Stimulated activated effector memory CD8-positive, alpha-beta T cell treated with anti-CD3 and anti-CD28 coated beads, Interleukin-12 subunit alpha, Interleukin-12 subunit beta, amount 100 ng/mL, for 72 hours (primary cell): ENCODE data around the gene KCNQ5.
"Not testable (repeated sequence)": the region's sequence is repeated elsewhere in the genome, so short reads cannot be mapped to it uniquely, and the experiment has no call there.

Source experiments
- ATAC-seq: fragments of 150-1000 bp; cut with Tn5 transposase; 2 replicates; pipeline ENCODE4 v1.10.0; 2021
- DNase-seq, 2 donors: peaks; one replicate each; pipeline ENCODE4 v3.0.0; 2021 to 2022; ENCODE audit warnings: low spot score in 2 of 2
- H3K27ac Mint-ChIP-seq: one replicate; pipeline ENCODE4 v1.8.0; 2022; ENCODE audit warnings: mild to moderate bottlenecking, mixed read lengths
- H3K36me3 Mint-ChIP-seq: one replicate; pipeline ENCODE4 v1.8.0; 2022; ENCODE audit warnings: mild to moderate bottlenecking, mixed read lengths
- H3K4me1 Mint-ChIP-seq: one replicate; pipeline ENCODE4 v1.8.0; 2022; ENCODE audit warnings: mixed read lengths
- H3K4me3 Mint-ChIP-seq: one replicate; pipeline ENCODE4 v1.8.0; 2022; ENCODE audit warnings: mild to moderate bottlenecking, mixed read lengths
- H3K9me3 Mint-ChIP-seq: one replicate; pipeline ENCODE4 v1.8.0; 2022; ENCODE audit warnings: mixed read lengths

The KCNQ5 gene

GRCh38 chr6:73169111-73169510 is 547.2 kb downstream of the KCNQ5 start:
- H3K27ac Mint-ChIP-seq = no peak overlapping the region
- ATAC-seq (no peak), DNase-seq (no peak)
- H3K36me3 Mint-ChIP-seq = no peaks in the 10 kb centered on the region
- H3K9me3 Mint-ChIP-seq = no peaks in the 10 kb centered on the region
- no peaks in the 10 kb centered on the region for H3K4me1 Mint-ChIP-seq
- H3K4me3 Mint-ChIP-seq = no peak overlapping the region

GRCh38 chr6:73169633-73170032 is 547.8 kb downstream of the KCNQ5 start:
- Mint-ChIP-seq H3K9me3 (no peaks in the 10 kb centered on the region), H3K27ac (no peak overlapping the region), H3K36me3 (no peaks in the 10 kb centered on the region), H3K4me1 (no peaks in the 10 kb centered on the region), H3K4me3 (no peak overlapping the region)
- DNase-seq (no peak), ATAC-seq (no peak)

DNA sequence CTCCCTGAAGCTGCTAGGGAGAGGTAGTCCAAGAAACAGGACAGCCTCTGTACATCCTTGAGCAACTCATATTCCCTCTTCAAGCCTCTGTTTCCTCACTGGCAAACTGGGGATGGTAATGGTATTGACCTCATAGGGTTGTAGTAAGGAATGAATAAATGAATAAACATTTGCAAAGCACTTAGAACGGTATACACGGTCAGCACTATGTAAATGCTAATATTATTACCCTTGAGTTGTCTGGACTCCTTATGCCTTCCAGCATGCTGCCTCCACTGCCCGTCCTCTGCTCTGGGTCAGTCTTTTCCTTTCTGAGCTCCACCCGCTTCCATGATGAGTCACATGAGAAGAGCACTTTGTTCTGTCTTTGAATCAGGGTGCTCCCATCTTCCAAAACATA is 552.8 kb downstream of the KCNQ5 start:
- DNase-seq (no peak), ATAC-seq (no peak)
- Mint-ChIP-seq H3K4me1 (no peaks in the 10 kb centered on the region), H3K4me3 (no peak overlapping the region), H3K9me3 (no peaks in the 10 kb centered on the region), H3K36me3 (no peaks in the 10 kb centered on the region), H3K27ac (no peak overlapping the region)

DNA sequence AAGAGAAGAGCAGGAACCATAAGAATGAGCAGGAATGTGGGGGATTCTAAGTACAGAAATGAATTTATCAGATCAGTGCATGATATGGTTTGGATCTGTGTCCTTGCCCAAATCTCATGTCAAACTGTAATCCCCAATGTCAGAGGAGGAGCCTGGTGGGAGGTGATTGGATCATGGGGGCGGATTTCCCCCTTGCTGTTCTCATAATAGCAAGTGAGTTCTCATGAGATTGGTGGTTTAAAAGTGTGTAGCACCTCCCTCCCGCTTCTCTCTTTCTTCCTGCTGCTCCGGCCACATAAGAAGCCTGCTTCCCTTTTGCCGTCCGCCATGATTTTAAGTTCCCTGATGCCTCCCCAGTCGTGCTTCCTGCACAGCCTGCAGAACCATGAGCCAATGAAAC is 554.2 kb downstream of the KCNQ5 start:
- H3K27ac Mint-ChIP-seq = no peak overlapping the region
- DNase-seq (no peak), ATAC-seq (no peak)
- H3K9me3 Mint-ChIP-seq = no peaks in the 10 kb centered on the region
- no peaks in the 10 kb centered on the region for H3K36me3 Mint-ChIP-seq
- no peaks in the 10 kb centered on the region for H3K4me1 Mint-ChIP-seq
- H3K4me3 Mint-ChIP-seq = no peak overlapping the region

DNA sequence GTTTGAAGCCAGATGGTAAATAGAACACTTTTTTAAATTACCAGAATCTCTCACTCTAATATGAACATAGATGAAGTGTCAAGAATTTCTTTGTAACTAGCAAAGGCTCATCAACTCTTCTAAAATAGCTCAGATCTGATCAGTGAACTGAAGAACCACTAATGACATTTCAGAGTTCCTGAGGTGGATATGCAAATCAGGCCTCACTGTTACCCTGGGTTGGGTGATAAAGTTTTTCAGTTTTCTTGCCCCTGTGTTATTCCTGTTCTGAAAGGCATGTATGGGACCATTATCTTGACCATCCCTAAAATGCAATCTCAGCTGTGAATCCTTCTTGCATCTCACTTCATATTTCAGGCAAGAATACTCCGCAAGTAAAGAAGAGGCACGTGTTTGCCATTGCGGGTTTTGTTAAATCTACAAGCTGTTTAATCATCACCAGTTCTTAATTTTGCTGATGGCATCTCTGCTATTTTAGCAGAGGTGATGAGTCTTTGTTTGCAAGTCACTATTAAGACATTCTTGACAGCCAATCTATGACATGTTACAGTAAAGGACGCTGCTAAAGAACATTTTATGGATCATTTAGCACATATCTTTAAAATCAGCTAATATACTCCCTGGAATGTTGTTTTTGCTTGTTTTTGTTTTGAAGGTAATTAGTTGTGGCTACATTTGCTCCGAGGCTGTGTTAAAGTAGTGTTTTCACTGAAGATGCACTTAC is 555.5 kb downstream of the KCNQ5 start:
- H3K9me3 Mint-ChIP-seq = no peaks in the 10 kb centered on the region
- DNase-seq (no peak), ATAC-seq (no peak)
- no peaks in the 10 kb centered on the region for H3K36me3 Mint-ChIP-seq
- no peak overlapping the region for H3K4me3 Mint-ChIP-seq
- H3K4me1 Mint-ChIP-seq = no peaks in the 10 kb centered on the region
- no peak overlapping the region for H3K27ac Mint-ChIP-seq

DNA sequence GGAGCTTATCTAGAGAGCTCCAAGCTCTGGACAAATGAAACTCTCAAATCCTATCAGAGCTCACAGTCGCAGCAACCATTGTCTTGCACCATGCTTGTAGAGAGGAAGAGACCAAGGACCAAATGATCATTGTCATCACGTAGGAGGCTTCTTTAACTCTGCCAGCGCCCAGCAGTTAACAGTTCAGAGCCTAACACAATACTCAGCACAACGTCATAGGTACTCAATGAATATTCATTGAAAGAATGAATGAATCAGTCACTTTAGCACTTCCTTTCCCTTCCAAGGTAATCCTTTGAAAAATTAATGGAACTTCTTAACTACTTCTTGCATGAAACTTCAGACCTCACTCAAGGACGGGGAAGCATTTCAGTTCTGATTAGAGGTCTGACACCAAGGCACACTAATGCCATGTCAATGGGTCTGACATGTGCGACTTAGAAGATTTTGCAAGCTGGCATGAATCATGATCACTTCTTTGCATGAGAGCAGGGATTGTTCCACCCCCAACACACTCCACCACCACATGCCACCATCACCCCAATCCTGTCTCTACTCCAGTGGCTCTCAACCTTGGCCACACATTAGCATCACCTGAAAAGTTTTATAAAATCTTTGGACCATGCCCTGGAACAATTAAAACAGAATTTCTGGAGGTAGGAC is 558.3 kb downstream of the KCNQ5 start:
- Mint-ChIP-seq H3K4me3 (no peak overlapping the region), H3K9me3 (no peaks in the 10 kb centered on the region), H3K36me3 (no peaks in the 10 kb centered on the region), H3K4me1 (no peaks in the 10 kb centered on the region), H3K27ac (no peak overlapping the region)
- ATAC-seq (no peak), DNase-seq (no peak)

DNA sequence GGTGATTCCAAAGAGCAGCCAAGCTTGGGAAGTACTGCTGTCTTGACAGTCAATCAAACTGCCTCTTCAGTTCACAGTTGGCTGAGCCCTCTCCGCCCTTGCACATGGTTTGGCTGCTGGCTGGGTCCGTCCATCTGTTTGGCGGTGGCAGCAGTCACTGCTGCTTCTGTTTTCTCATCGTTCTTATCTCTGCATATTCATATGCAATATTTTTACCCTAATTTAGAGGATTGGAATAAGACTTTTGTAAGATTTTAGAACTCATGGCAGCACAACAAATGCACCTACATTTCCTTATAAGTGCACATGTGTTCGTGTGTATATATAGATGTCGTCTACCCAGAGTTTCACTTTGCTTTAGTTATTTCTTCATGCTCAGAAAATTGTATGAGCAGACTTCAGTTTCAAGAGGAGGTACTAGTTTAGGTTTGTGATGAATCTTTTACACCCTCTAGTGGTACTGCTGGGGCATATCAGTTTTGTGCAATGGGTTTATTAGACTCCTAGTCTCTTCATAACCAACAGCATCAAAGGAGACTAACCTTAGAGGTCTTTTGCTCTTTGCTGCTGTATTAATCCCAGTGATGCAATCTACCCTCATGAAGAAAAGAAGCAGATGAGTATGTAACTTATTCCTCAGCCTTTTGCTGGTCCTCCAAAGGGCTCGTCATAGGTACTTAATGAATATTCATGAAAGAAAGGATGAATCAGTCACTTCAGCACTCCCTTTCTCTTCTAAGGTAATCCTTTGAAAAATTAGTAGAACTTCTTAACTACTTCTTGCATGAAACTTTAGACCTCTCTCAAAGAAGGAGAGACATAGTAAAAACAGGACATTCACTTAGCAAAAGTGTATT is 559.1 kb downstream of the KCNQ5 start:
- no peak overlapping the region for H3K27ac Mint-ChIP-seq
- H3K4me1 Mint-ChIP-seq = no peaks in the 10 kb centered on the region
- no peak overlapping the region for H3K4me3 Mint-ChIP-seq
- no peak for DNase-seq
- no peaks in the 10 kb centered on the region for H3K9me3 Mint-ChIP-seq
- no peaks in the 10 kb centered on the region for H3K36me3 Mint-ChIP-seq
- ATAC-seq = peak; percentile 77

DNA sequence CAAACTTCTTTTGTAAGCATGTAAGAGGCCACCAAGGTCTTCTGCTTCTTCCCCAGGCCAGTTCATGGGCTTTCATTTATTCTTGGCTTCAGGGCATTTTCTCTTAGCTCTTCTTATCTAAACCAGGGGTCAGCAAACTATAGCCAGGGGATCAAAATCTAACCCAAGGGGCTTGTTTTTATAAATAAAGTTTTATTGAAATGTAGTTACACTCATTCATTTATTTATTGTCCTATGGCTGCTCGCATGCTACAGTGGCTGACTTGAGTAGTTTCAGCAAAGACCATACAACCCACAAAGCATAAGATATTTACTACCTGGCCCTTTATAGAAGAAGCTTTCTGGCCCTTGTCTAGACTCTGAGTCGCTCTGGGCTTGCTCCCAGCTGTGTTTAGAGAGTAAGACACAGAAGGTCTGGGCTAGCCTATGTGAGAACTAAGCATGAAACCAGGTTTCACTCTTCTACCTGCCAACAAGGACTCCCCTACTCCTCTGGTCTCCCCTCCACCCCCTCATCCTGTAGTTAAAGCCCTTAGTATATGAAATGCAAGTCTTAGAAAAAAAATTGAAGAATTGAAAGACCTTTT is 560.2 kb downstream of the KCNQ5 start:
- no peaks in the 10 kb centered on the region for H3K36me3 Mint-ChIP-seq
- H3K4me3 Mint-ChIP-seq = no peak overlapping the region
- H3K27ac Mint-ChIP-seq = no peak overlapping the region
- no peaks in the 10 kb centered on the region for H3K9me3 Mint-ChIP-seq
- ATAC-seq (no peak), DNase-seq (no peak)
- no peaks in the 10 kb centered on the region for H3K4me1 Mint-ChIP-seq

GRCh38 chr6:73193302-73193701 is 571.4 kb downstream of the KCNQ5 start:
- not testable (repeated sequence) for H3K27ac Mint-ChIP-seq, DNase-seq, H3K9me3 Mint-ChIP-seq, H3K4me1 Mint-ChIP-seq, H3K4me3 Mint-ChIP-seq, H3K36me3 Mint-ChIP-seq, ATAC-seq

DNA sequence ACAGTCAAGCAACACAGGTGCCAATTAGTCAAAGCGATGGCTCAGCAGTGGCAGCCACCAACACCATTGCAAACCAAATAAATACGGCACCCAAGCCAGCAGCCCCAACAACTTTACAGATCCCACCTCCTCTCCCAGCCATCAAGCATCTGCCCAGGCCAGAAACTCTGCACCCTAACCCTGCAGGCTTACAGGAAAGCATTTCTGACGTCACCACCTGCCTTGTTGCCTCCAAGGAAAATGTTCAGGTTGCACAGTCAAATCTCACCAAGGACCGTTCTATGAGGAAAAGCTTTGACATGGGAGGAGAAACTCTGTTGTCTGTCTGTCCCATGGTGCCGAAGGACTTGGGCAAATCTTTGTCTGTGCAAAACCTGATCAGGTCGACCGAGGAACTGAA is 572.9 kb downstream of the KCNQ5 start:
- no peaks in the 10 kb centered on the region for H3K36me3 Mint-ChIP-seq
- DNase-seq (no peak), ATAC-seq (no peak)
- H3K9me3 Mint-ChIP-seq = no peaks in the 10 kb centered on the region
- no peaks in the 10 kb centered on the region for H3K4me1 Mint-ChIP-seq
- no peak overlapping the region for H3K27ac Mint-ChIP-seq
- no peak overlapping the region for H3K4me3 Mint-ChIP-seq

GRCh38 chr6:73200247-73200646 is 578.4 kb downstream of the KCNQ5 start:
- no peaks in the 10 kb centered on the region for H3K4me1 Mint-ChIP-seq
- H3K4me3 Mint-ChIP-seq = no peak overlapping the region
- H3K36me3 Mint-ChIP-seq = no peaks in the 10 kb centered on the region
- ATAC-seq (no peak), DNase-seq (no peak)
- H3K27ac Mint-ChIP-seq = no peak overlapping the region
- no peaks in the 10 kb centered on the region for H3K9me3 Mint-ChIP-seq

GRCh38 chr6:73200735-73201134 is 578.9 kb downstream of the KCNQ5 start:
- Mint-ChIP-seq H3K4me1 (no peaks in the 10 kb centered on the region), H3K9me3 (no peaks in the 10 kb centered on the region), H3K4me3 (no peak overlapping the region), H3K27ac (no peak overlapping the region), H3K36me3 (no peaks in the 10 kb centered on the region)
- DNase-seq = no peak
- ATAC-seq = no peak

DNA sequence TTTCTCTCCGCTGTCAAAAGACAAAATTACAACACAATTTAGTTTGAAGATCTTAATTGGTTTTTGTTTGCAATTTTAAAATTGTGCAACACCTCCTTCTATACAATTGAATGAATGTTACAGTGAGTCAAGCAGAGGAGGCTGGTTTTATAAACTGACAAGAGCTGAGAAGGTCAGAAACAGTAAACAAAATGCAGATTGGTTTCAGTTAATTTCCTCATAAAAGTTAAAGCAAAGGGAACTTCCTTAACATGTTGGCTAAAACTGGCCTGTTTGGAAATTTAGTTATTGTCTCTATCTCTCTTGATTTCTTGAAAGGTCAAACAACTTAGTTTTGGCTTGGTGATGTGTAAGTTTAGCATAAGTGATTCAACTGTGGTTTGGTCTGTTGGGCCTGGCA is 581.2 kb downstream of the KCNQ5 start:
- ATAC-seq = no peak
- H3K36me3 Mint-ChIP-seq = no peaks in the 10 kb centered on the region
- DNase-seq = no peak
- H3K9me3 Mint-ChIP-seq = no peaks in the 10 kb centered on the region
- no peaks in the 10 kb centered on the region for H3K4me1 Mint-ChIP-seq
- H3K27ac Mint-ChIP-seq = no peak overlapping the region
- H3K4me3 Mint-ChIP-seq = no peak overlapping the region

GRCh38 chr6:73204252-73204651 is 582.4 kb downstream of the KCNQ5 start:
- no peaks in the 10 kb centered on the region for H3K9me3 Mint-ChIP-seq
- H3K36me3 Mint-ChIP-seq = no peaks in the 10 kb centered on the region
- ATAC-seq (no peak), DNase-seq (no peak)
- H3K27ac Mint-ChIP-seq = no peak overlapping the region
- H3K4me3 Mint-ChIP-seq = no peak overlapping the region
- no peaks in the 10 kb centered on the region for H3K4me1 Mint-ChIP-seq

- Mint-ChIP-seq H3K4me1 (no peaks in the 10 kb centered on the region), H3K27ac (no peak overlapping the region), H3K4me3 (no peak overlapping the region), H3K36me3 (no peaks in the 10 kb centered on the region), H3K9me3 (no peaks in the 10 kb centered on the region)
- ATAC-seq (no peak), DNase-seq (no peak)
Measured at GRCh38 chr6:73207221-73207837, 585.5 kb downstream of the KCNQ5 start.
